Activated CD4-positive, alpha-beta T cell treated with anti-CD3 and anti-CD28 coated beads, Interleukin-2, Interleukin-4, amounts not matched to agents 100 ng/mL and 50 ng/mL, durations not matched to agents 16 hours and 8 hours (primary cell): Measurements from ENCODE around the gene FBH1.
"Not testable (repeated sequence)": the region's sequence is repeated elsewhere in the genome, so short reads cannot be mapped to it uniquely, and the experiment has no call there.

ENCODE experiments used
- DNase-seq: peaks from one replicate; pipeline ENCODE4 v3.0.0-alpha.2; 2020; ENCODE audit warnings: low spot score

The FBH1 gene

DNA sequence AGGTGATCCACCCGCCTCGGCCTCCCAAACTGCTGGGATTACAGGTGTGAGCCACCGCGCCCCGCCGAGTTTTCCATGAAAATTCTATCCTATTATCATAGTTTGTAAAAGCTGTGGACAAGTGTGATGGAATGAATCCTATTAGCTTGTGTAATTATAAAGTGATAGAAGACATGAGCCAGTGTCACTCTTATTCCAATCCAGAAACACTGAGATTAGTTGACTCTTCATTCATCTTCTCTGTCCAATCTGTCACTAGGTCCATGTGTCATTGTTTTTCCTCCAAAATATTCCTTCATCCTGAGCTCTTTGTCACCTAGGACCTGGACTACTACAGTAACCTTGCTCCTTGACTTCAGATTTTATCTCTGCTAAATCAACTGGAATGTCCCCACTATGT lies 13.5 kb downstream of the FBH1 start:
- DNase-seq = no peak

DNA sequence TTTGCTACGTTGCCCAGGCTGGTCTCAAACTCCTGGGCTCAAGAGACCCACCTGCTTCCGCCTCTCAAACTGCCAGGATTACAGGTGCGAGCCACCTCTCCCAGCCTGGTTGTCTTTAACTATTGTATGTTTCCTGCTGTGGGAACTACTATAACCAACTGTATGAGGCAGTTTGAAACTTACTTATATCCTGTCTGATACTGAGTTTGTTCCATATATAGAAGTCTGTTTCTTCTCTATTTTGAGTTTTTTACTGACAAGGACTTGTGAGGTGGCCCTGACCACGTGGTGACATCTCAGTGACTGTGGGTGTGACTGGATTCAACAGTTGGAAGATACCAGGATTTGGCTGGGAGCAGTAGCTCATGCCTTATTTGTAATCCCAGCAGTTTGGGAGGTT lies 14.2 kb downstream of the FBH1 start:
- DNase-seq = peak; percentile 32

DNA sequence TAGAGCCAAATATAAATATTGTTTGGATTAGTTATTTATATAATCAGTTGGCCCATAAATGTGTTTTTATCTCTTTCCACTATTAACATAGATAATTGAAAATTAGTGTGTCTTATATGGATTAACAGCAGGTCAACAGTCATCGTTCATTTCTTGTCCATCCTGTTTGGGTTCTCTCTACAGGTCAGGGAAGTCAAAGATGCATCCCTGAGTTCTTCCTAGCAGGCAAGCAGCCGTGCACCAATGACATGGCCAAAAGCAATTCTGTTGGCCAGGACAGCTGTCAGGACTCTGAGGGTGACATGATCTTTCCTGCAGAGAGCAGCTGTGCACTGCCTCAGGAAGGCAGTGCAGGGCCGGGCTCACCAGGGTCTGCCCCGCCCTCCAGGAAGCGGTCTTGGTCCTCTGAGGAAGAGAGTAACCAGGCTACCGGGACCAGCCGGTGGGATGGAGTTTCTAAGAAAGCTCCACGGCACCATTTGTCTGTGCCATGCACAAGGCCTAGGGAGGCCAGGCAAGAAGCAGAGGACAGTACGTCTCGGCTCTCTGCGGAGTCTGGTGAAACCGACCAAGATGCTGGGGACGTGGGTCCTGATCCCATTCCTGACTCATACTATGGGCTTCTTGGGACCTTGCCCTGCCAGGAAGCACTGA lies 15.9 kb downstream of the FBH1 start:
- no peak for DNase-seq

DNA sequence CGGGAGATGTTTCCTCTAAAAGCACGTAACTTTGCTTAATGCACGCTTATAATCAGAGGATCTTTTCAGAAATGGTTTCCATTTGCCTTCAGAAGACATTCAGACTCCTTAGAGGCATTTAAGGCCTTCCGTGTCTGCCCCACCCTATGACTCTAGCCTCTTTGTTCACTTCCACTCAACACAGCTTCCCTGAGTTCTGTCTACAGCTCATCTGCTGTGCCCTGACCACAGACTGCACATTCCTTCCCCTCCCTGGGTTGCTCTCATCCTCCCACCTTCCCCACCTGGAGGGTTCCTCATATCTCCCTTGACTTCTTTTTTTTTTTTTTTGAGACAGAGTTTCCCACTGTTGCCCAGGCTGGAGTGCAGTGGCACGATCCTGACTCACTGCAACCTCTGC lies 16.6 kb downstream of the FBH1 start:
- DNase-seq = no peak

DNA sequence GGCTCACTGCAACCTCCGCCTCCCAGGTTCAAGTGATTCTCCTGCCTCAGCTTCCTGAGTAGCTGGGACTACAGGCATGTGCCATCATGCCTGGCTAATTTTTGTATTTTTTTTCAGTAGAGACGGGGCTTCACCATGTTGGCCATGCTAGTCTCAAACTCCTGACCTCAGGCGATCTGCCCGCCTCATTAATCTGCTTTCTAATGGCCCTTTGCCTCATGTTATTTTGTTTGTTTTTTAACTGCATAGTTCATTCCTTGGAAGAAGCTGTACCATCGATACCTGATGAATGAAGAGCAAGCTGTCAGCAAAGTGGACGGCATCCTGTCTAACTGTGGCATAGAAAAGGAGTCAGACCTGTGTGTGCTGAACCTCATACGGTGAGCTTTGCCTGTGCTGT lies 18.6 kb downstream of the FBH1 start:
- not testable (repeated sequence) for DNase-seq

DNA sequence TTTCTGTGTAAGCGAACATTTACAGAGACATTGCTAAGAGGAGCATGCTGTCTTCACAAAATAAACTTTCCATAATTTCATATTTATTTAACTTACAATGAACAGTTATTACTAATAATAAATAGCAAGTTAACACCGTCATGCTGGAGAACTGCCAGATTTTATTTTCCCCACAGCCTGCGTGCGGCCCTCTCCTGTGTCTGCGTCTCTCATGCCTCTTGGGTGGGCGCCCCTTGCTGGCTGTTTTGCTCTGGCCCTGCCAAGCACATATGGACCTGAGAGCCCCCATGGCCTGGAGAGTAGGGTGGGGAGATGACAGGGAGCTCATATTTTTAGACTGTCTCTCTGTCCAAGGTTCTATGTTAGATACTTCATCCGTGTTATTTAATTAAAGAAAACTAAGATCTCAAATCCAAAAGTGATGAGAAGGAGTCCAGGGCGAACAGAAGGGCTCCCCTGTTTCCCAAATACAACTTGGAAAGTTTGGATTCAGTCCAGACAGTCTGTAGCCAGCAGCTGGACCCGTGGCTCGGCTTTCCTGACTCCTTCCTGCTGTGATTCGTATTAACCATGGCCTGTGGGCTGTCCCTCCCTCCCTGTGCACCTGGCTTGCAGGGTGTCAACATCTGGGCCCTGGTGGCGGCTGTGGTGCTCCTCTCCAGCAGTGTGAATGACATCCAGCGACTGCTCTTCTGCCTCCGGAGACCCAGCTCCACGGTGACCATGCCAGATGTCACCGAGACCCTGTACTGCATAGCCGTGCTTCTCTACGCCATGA lies 20.5 kb downstream of the FBH1 start:
- no peak for DNase-seq

DNA sequence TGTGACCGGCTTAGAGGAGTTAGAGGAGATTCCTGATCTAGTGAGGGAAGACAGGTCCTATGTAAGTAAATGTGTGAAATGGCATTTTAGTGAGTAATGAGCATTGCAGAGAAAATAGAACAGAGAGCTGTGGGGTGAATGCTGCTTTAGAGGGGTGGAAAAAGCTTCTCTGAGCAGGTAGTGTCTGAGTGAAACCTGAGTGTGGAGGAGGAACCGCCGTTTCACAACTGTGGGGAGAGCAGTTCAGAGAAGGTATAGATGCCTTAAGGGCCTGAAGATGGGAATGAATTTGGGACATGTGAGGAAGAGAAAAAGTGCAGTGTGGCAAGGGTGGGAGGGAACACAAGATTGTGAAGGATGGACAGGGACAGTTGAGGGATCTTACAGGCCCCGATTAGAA lies 21.6 kb downstream of the FBH1 start:
- DNase-seq = no peak

DNA sequence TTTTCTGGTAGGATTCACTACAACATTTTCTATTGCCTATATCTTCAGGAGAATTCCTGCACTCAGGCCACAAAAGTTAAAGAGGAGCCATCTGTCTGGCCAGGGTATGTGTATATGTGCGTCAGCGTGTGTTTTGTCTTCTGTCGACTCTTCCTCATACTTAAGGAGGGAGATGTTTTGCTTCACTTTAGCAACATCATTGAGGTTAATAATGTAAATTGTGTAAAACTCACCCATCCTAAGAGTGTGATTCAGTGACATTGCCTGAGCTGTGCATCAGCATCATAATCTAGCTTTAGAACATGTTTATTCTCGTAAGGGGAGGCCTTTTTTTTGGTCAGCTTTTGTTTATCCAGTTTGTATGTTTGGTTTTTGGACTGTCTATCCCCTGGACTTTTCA lies 23.7 kb downstream of the FBH1 start:
- no peak for DNase-seq

DNA sequence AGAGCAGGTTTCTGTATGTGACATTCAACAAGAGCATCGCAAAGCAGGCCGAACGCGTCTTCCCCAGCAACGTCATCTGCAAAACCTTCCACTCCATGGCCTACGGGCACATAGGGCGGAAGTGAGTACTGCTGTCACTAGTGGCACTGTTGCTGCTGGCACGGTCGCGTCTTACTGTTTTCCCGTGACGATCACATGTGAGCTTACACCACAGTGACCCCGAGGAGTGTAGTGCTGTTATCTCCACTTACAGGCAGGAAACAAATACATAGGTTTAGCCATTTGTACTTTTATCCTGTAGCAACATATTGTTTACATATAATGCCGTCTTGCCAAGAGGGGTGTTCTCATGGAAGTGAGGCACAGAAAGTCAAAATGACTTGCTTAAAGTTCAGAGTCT lies 25.4 kb downstream of the FBH1 start:
- no peak for DNase-seq

DNA sequence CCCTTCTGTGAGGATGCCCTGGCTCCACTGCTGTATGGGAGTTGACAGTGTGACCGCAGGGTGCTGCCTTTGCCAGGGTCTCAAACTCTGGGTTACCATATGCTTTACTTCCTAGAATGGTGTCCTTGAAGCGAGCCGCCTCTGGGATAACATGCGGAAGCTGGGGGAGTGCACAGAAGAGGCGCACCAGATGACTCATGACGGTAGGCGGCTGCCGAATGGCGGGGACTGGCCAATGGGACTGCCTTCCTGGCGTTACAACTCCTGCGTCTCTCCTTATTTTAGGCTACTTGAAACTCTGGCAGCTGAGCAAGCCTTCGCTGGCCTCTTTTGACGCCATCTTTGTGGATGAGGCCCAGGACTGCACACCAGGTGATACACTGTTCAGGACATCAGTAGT lies 27.3 kb downstream of the FBH1 start:
- no peak for DNase-seq

DNA sequence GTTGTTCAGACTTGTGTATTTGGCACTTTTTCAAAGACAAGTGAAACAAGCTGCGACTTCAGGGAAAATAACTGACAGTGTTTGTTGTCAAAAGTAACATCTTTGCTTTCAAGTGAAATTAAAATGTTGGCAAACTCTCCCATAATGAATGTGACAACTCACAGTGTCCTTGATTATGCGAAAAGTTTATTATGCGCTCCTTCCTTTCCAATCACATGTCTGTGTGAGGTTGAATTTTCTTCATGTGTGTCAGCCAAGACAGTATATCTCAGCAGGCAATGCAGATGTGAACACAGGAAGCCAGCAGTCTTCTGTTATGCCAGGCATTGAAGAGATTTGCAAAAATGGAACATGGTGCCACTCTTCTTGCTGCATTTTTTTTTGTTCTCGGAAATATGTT lies 28.7 kb downstream of the FBH1 start:
- DNase-seq = no peak

DNA sequence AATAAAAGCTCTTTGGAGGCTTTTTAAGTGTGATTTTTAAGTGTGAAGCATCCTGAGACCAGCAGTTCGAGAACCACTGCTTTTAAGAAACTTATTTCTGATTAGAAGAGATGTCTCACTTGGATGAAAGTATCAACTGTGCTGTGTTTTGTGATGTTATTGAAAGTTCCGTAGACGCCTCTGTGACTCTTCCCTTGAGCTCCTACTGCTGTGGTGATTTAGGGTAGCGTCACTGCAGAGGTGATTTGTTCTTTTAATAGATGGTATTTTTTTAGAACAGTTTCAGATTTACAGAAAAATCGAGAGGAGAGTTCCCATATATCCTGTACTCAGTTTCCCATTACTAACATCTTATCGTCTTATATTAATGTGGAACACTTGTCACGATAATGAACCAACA lies 29.5 kb downstream of the FBH1 start:
- DNase-seq = no peak

DNA sequence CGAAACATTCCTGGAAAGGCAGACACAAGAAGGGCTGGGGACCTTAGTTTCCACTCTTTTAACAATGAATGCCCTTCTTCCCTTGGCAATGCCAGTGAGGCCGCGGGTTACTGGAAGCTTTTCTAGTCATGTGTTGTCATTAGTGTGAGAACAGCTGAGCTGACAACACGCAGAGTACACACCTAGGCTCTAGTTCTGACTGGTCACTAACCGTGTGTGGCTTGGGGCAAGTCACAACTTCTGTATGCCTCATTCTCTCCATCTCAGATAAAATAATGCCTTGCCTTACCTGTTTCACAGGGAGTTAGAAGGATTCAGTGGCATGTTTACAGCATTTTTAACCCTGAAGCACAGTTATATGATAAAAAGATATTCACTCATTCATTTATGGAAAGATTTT lies 31.7 kb downstream of the FBH1 start:
- no peak for DNase-seq

DNA sequence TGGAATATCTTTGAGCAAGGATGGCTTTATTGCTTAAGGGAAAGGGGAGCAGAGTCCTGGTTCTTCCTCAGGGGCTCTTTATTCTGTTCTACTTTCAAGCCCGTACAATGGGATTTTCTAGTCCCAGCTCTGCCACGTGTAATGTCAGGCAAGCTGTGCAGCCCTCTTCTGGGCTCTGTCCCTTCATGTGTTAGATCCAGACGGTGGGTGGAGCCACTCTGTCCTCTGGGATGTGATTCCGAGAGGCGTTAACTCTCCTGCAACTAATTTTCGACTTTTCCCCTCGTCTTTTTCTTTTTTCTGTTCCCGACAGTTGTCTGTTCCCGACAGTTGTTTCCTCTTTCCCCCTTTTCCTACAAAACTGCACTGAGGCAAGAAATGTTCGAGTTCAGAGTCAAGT lies 34.8 kb downstream of the FBH1 start:
- no peak for DNase-seq

DNA sequence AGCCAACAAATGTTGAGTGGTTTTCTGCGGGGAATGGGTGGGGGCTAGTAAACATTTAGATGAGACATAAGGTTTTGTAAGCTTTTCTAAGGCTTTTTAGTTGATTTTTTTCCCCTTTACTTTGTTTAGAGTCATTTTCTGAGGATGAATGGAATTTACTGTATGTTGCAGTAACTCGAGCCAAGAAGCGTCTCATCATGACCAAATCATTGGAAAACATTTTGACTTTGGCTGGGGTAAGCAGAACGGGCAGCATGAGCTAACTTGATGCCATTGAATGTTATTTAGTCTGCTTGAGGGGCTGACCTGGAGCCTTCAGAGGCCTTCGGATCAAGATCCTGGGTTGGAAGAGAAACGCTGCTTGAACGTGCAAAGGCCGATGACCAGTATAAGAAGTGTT lies 37.3 kb downstream of the FBH1 start:
- DNase-seq = no peak

DNA sequence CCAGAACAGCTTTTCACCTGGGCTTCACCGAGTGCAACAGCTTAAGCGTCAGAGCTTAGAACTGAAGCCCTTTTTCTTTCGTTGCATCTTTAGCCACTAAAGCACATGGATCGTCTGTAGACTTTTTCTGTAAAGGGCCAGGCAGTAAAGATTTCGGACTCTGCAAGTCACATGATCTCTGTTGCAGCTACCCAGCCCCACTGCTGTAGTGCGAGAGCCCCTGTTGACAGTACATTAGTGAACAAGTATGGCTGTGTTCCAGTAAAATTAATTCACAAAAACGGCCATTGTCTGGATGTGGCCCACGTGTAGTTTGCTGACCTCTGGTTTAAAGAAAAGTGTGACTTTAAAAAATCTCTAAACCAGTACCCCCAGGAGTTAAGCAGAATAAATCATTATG lies 39.4 kb downstream of the FBH1 start:
- no peak for DNase-seq

DNA sequence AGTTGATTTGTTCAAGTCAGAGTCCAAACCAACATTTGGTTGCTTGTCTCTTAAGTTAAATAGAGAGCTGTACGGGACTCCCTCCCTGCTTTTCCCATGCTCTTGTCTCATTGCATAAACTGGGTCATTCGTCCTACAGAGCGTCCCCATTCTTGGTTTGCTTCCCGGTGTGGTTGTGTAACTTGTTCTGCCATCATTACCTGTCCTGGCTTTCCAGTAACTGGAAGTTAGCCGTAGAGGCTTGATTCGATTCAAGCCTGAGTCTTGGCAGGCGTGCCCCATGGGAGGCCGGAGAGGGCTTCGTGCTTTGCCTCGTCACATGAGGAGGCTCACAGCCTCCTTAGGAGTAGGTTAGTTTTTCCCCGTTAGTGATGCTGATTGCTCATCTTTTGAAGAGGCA lies 40.2 kb downstream of the FBH1 start:
- no peak for DNase-seq

DNA sequence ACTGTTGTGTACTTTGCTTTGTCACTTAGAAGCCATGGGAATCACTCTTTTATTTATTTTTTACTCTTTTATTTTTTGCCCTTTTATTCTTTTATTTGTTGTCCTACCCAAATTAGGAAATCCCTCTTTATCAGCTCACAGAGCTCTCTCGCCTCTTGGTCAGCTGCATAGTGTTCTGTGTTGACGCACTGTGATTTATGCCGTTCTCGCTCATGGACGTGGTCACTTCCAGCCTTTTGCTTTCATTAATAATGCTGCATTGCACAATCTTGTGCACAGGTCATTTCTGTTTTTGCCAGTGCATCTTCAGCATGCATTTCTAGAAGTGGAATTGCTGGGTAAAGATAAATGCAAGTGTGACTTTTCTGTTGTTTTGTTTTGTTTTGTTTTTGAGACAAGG lies 42.3 kb downstream of the FBH1 start:
- no peak for DNase-seq

DNA sequence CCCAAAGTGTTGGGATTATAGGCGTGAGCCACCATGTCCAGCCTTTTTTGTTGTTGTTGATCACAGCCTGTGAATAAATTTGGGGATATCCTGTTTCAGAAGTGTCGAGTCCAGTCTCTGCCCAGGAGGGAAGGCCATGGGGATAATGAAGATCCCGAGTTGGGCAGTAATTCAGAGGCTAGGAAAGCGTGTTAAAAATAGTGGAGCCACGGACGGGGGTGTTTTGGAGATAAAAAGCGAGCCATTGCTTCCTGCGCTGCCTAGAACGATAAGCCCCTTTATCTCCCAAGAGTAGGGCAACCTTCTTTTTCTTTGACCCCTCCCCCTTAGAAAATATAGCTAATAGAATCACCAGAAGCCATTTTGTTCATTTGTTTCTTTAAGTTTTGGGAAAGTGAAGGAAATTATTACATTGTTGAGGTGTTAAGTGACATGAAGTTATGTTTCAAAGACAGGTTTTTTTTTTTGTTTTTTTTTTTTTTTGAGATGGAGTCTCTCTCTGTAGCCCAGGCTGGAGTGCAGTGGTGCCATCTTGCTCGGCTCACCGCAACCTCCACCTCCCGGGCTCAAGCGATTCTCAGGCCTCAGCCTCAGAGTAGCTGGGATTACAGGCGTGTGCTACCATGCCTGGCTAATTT lies 44.0 kb downstream of the FBH1 start:
- no peak for DNase-seq

DNA sequence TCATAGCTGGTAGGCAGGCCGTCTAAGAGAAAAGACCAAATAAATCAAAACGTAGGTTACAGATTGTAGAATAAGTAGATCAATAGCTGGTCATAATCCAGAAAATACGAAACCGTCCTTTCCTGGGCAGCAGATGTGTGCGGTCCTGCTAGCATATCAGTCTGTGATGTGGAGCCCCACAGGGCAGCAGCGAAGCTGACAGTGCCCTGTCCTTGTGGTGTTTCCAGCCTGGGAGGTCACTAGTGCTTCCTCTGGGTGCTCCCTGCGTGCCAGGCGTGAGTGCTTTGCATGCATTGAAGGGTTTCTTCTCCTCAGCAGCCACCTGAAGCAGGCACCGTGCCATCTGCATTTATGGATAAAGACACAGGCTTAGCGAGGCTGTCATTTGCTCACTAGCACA lies 45.6 kb downstream of the FBH1 start:
- DNase-seq = no peak

DNA sequence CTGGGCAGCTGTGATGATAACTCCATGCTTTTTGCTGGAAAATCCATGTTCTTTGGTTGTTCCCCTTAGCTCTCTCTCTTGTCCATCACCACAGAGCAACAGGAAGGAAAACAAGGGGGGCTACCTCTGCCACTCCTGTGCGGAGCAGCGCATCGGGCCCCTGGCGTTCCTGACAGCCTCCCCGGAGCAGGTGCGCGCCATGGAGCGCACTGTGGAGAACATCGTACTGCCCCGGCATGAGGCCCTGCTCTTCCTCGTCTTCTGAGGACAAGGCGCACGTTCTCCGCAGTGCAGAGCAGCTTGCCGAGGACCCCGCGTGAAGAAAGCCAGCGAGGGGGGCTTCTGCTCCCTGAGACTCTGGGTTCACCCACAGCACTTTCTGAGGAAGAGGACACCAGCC lies 47.0 kb downstream of the FBH1 start:
- no peak for DNase-seq

DNA sequence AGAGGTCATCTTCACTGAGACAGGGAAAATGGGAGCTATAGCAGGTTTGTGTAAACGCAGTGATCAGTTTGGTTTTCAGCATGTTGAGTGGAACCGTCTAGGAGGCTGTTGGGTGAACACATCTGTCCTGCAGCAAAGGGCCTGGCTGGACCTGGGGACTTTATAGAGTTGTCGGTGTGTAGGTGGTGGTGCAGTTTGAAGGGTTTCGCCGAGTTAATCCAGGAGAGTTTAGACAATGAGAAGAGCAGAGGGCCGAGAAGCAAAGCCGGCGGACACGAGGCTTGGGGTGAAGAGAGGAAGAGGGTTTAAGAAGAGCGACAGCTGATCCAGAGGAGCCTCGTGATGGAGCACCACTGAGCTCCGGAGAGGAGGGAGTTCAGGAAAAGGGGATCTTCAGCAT lies 48.2 kb downstream of the FBH1 start:
- DNase-seq = no peak

DNA sequence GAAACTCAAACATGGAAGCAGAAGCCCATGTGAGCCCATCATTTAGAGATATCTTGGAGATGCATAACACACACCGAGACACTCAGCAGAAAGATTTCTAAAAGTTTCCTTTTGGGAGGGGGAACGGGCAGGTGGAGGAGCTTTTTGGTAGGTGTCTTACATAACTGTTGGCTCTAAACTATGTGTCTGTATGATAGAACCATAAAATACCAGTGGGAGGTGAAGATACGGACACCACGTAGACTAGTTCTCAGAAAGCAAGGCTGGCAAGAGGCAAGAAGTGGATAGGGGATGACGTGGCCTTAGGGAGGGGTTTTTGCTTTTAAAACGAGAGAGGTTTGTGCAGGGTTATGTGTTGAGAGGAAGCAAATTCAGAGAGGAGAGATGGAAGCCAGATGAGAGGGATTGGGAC lies 50.8 kb downstream of the FBH1 start:
- DNase-seq = no peak

DNA sequence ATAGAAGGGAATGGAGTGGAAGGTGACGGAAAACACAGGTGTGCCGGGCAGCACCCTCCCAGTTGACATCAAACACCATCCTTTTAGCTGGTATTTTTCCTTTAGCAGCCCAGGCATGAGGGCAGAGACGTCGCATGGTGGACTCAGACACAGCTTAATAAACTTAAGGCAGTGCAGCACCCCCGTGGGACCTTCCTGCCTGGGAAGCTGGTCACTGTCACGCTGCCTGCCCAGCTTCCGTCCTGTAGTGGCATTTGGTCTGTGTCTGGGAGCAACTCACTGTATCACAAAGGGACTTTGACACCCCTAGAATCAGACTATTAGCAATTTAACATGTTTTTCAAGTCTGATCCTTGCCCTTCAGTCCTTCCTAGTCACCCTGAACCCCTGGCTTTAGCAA lies 51.5 kb downstream of the FBH1 start:
- DNase-seq = no peak
